ENCODE measurements around the gene GRXCR1. TPM values are rescaled to one million over a fixed set of nuclear protein-coding genes. Genes with fewer than 3 reads are reported as not detected.

GRXCR1 gene
- total and polyA plus RNA-seq, 2 donors (not counting 1 experiment from before 2014, with no cell fraction given) = not detected

DNA sequence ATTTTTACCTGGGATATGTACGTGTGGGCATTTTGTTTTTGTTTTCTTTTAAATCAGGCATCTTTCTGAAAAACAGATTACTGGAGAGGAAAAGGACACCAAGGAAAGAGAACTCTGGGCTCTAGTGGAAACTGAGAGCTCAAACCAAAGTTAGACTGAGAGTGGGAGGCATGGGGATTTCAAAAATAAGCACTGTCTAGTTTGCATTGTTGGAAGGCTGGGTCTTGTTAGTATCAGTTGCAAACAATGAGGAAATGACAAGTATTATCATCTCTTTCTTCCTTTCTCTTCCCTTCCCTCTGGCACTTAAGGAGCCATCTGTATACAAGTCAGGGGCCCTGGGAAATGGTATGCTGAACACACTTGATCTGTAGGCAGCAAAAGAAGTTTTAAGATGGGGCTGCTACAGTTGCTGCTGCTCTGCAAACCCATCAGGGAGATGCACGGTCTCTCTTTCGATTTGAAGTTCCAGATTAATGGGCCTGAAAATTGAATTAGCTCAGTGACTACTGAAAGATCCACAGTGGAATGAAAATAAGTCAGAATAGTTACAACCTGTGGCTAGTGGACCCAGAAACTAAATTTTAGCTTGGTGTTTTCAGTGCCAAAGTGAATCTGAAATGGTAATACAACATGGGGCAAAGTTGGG lies 48.0 kb upstream of the GRXCR1 start:
- Histone ChIP-seq H3K9ac (ENCODE audit: low read length) (no peak overlapping the region), H2AFZ (ENCODE audit: insufficient read depth, low read depth, low read length, poor library complexity, severe bottlenecking) (no peak overlapping the region), H3K27me3 (replicated peaks in 1 of 4; ENCODE audit: control extremely low read depth in 1 of 4, control insufficient read depth in 3 of 4, insufficient read depth in 4 of 4, low read length in 3 of 4) (peaks cover 0 to 3% (median 1%) of the 10 kb centered on the region in 4 experiments), H4K20me1 (ENCODE audit: control insufficient read depth, insufficient read depth, low read length, poor library complexity, severe bottlenecking) (no peaks in the 10 kb centered on the region), H3K4me3 (ENCODE audit: control extremely low read depth in 1 of 5, extremely low read depth in 1 of 5, insufficient read depth in 1 of 5, low read depth in 2 of 5, low read length in 4 of 5) (no peak overlapping the region), H3K9me3 (ENCODE audit: control extremely low read depth in 1 of 3, control insufficient read depth in 2 of 3, insufficient read depth in 1 of 3, low read length in 2 of 3) (no peaks in the 10 kb centered on the region), H3K27ac (ENCODE audit: low read length in 2 of 2) (no peak overlapping the region), H3K79me2 (ENCODE audit: control insufficient read depth, insufficient read depth, low read length) (no peaks in the 10 kb centered on the region), H3K4me2 (replicated peaks; ENCODE audit: low read depth, low read length, poor library complexity, severe bottlenecking) (no peak overlapping the region), H3K4me1 (ENCODE audit: control insufficient read depth in 2 of 2, insufficient read depth in 2 of 2, low read length in 2 of 2) (no peaks in the 10 kb centered on the region), H3K36me3 (replicated peaks in 1 of 2; ENCODE audit: control extremely low read depth in 1 of 2, control insufficient read depth in 1 of 2, extremely low read depth in 1 of 2, insufficient read depth in 2 of 2, low read length in 1 of 2) (no peaks in the 10 kb centered on the region)
- Mint-ChIP-seq H3K27ac (no peak overlapping the region), H3K4me3 (no peak overlapping the region), H3K4me1 (no peaks in the 10 kb centered on the region), H3K27me3 (peaks cover 11% of the 10 kb centered on the region), H3K9me3 (ENCODE audit: insufficient read depth) (peaks cover under 1% of the 10 kb centered on the region)
- TF ChIP-seq EZH2 (IDR thresholded peaks at IDR 0.05; ENCODE audit: borderline replicate concordance, insufficient read depth, low read depth, low read length, poor library complexity, severe bottlenecking) = no peak
- TF ChIP-seq, protein P1, sequence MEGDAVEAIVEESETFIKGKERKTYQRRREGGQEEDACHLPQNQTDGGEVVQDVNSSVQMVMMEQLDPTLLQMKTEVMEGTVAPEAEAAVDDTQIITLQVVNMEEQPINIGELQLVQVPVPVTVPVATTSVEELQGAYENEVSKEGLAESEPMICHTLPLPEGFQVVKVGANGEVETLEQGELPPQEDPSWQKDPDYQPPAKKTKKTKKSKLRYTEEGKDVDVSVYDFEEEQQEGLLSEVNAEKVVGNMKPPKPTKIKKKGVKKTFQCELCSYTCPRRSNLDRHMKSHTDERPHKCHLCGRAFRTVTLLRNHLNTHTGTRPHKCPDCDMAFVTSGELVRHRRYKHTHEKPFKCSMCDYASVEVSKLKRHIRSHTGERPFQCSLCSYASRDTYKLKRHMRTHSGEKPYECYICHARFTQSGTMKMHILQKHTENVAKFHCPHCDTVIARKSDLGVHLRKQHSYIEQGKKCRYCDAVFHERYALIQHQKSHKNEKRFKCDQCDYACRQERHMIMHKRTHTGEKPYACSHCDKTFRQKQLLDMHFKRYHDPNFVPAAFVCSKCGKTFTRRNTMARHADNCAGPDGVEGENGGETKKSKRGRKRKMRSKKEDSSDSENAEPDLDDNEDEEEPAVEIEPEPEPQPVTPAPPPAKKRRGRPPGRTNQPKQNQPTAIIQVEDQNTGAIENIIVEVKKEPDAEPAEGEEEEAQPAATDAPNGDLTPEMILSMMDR (IDR thresholded peaks at IDR 0.05) = no peak
- ChIA-PET POLR2A (no interaction called here), CTCF (interaction anchor here (2.7 kb wide), 1 partner anchor 276 kb away, joined by 8 read pairs; no protein-coding TSS in a partner anchor)
- no peak for ATAC-seq (ENCODE audit: low read depth)
- 100% methylated on average over 2 of the region's 3 CpGs for WGBS (ENCODE audit: insufficient coverage)
- intact Hi-C loops (cut with micrococcal nuclease) = no loop called here
- DNase-seq = no peak

DNA sequence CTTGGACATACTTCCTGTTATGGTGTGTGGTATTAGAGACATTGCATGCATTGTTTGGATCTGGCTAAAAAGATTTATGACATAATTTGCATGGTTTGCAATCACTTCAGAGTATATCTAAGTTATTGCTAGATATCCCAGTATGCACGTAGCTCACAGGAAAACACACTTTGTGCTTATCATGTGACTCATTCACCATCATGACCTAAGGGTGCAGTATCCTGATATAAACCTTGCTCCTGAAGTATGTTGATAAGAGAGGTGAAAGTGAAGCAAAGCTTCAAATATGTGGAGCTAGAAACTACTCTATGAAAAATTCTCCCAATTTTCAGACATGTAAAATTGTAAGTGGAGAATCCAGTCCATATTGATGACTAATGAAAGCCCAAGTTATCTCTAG lies 46.9 kb upstream of the GRXCR1 start:
- Mint-ChIP-seq H3K9me3 (ENCODE audit: insufficient read depth) (peaks cover 8% of the 10 kb centered on the region), H3K4me1 (no peaks in the 10 kb centered on the region), H3K27ac (no peak overlapping the region), H3K27me3 (peaks cover 11% of the 10 kb centered on the region), H3K4me3 (no peak overlapping the region)
- Histone ChIP-seq H3K4me2 (replicated peaks; ENCODE audit: low read depth, low read length, poor library complexity, severe bottlenecking) (no peak overlapping the region), H3K4me1 (ENCODE audit: control insufficient read depth in 2 of 2, insufficient read depth in 2 of 2, low read length in 2 of 2) (no peaks in the 10 kb centered on the region), H2AFZ (ENCODE audit: insufficient read depth, low read depth, low read length, poor library complexity, severe bottlenecking) (no peak overlapping the region), H3K79me2 (ENCODE audit: control insufficient read depth, insufficient read depth, low read length) (no peaks in the 10 kb centered on the region), H3K27ac (ENCODE audit: low read length in 2 of 2) (no peak overlapping the region), H4K20me1 (ENCODE audit: control insufficient read depth, insufficient read depth, low read length, poor library complexity, severe bottlenecking) (no peaks in the 10 kb centered on the region), H3K4me3 (ENCODE audit: control extremely low read depth in 1 of 5, extremely low read depth in 1 of 5, insufficient read depth in 1 of 5, low read depth in 2 of 5, low read length in 4 of 5) (no peak overlapping the region), H3K36me3 (replicated peaks in 1 of 2; ENCODE audit: control extremely low read depth in 1 of 2, control insufficient read depth in 1 of 2, extremely low read depth in 1 of 2, insufficient read depth in 2 of 2, low read length in 1 of 2) (no peaks in the 10 kb centered on the region), H3K27me3 (replicated peaks in 1 of 4; ENCODE audit: control extremely low read depth in 1 of 4, control insufficient read depth in 3 of 4, insufficient read depth in 4 of 4, low read length in 3 of 4) (peaks cover 0 to 5% (median 1%) of the 10 kb centered on the region in 4 experiments), H3K9ac (ENCODE audit: low read length) (no peak overlapping the region), H3K9me3 (ENCODE audit: control extremely low read depth in 1 of 3, control insufficient read depth in 2 of 3, insufficient read depth in 1 of 3, low read length in 2 of 3) (peaks cover under 1 to 3% (median 2%) of the 10 kb centered on the region in 3 donors)
- POLR2A ChIA-PET = no interaction called here
- no CpG with 5 or more reads among the region's 1 CpG for WGBS (ENCODE audit: insufficient coverage)
- CTCF ChIA-PET = interaction anchor here (2.7 kb wide), 1 partner anchor 277 kb away, joined by 8 read pairs; no protein-coding TSS in a partner anchor
- ATAC-seq (ENCODE audit: low read depth) (no peak), DNase-seq (no peak)
- intact Hi-C loops (cut with micrococcal nuclease) = no loop called here
- TF ChIP-seq, protein P1 (IDR thresholded peaks at IDR 0.05) = no peak
- TF ChIP-seq EZH2 (IDR thresholded peaks at IDR 0.05; ENCODE audit: borderline replicate concordance, insufficient read depth, low read depth, low read length, poor library complexity, severe bottlenecking) = no peak

All from B cell (primary cell).